ENCODE data around the gene ADISSP.

Gene ADISSP

DNA sequence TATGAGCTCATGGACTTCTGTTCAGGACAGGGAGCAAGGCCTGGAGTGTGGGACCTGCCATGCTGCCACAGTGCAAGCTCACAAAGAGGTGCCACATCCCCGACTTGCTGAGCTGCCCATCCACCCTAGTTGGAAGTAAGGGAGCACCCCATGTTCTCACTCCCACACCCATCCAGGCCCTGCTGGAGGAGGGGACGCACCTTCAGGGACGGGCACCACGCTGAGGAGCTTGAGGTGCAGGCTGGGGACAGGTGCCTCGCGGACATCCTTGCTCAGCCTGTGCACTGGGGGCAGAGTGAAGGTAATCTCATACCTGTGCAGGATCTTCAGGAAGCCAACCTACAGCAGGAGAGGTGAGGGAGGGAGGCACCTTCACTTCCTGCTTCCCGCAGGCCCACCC, 12.3 kb downstream of the ADISSP start:
- no peak for DNase-seq (ENCODE audit: low read depth)

DNA sequence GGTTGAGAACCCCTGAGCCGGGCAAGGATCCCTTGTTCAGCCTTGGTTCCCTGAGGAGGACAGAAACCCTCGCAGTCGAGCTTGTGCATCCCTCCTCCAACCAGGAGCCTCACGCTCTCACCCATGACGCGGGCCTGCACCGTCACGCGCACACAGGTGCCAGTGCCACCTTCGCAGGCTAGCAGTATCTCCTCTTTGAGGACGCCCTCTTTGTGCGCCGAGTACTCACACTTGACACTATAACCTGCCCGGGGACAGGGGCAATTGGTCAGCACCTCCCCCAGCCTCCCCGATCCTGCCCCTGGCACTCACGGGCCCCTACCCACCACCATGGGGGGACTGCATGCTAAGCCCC, 13.3 kb downstream of the ADISSP start:
- DNase-seq (ENCODE audit: low read depth): no peak

- no peak for DNase-seq (ENCODE audit: low read depth)
These were observed 13.9 kb downstream of the ADISSP start for GRCh38 chr20:3753501-3754275.

DNA sequence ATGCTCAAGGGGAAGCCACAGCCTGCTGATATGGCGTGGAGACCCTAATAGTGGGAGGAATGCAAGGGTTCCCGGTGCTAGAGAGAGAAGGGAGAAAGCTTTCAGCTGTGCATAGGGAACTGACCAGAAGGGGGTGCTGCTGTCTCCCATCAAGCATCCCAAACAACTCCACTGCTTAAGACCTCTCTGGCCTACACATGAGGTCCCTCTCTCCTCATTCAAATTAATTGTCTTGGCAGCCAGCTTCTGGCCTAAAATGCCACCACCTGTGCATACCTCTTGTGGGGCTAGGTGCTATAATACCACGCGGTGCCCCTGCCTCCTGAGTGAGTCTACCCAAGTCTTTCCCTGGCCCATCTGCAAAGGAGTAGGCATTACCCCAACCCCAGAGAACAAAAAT, 14.5 kb downstream of the ADISSP start:
- peak; percentile 74 for DNase-seq (ENCODE audit: low read depth)

DNA sequence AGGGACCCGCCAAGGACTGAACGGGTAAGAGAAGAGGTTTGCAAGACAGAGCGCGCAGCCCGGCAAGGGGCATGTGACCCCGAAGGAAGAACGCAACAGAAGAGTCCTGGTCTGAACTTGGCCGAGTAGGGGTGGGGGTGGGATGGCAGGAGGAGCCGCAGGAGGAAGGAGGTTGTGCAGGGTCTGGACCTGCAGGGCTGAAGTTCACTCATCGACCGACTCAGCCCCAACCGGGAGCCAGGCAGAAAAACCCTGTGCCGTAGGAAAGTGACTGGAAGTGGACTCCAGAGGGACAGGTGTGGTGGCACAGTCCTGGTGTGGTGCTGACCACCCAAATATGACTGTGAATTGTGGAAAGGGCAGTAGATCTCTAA, 15.2 kb downstream of the ADISSP start:
- no peak for DNase-seq (ENCODE audit: low read depth)

DNA sequence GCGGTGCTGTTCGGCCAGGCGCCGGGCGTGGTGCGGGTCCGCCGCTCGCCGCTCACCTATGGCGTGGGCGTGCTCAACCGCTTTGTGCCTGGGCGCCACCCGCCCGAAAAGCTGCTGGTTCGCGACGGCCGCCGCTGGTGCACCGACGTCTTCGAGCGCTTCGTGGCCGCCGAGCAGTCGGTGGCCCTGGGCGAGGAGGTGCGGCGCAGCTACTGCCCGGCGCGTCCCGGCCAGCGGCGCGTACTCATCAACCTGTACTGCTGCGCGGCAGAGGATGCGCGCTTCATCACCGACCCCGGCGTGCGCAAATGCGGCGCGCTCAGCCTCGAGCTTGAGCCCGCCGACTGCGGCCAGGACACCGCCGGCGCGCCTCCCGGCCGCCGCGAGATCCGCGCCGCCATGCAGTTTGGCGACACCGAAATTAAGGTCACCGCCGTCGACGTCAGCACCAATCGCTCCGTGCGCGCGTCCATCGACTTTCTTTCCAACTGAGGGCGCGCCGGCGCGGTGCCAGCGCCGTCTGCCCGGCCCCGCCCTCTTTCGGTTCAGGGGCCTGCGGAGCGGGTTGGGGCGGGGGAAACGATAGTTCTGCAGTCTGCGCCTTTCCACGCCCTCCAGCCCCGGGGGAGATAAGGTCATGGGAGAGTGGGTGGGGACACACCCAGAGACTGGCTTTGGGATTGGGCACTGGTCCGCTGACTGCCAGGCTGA, 15.7 kb downstream of the ADISSP start:
- no peak for DNase-seq (ENCODE audit: low read depth)

GRCh38 chr20:3751305-3751674, 16.3 kb downstream of the ADISSP start:
- no peak for DNase-seq (ENCODE audit: low read depth)

- no peak for DNase-seq (ENCODE audit: low read depth)
These were observed 17.6 kb downstream of the ADISSP start for GRCh38 chr20:3749689-3750531.

DNA sequence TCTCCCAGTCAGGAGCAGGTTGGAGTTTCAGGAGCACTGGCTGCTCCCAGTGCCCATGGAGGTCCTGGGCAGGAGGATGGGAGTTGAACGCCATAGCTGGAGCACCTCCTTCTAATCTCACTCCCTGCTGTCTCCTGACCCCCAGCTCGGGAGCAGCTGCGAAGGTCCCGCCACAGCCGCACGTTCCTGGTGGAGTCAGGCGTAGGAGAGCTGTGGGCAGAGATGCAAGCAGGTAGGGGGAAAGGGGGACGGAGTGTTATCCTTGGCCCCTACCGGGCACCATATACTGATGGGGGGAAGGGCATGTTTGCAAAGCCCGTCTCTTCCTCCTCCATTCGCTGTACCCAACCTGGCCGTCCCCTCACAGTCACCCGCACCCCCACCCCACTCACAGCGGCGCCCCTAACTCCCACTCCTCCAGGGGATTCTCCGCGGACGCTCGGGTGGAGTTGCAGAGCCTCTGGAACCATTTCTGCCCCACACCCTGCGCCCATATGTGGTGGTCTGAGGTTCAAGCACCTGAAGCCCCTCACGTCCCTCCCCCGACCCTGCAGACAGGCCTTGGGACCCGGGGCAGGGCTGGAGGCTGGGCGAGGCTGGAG, 18.4 kb downstream of the ADISSP start:
- no peak for DNase-seq (ENCODE audit: low read depth)

GRCh38 chr20:3748073-3748472, 19.5 kb downstream of the ADISSP start:
- DNase-seq (ENCODE audit: low read depth): no peak

GRCh38 chr20:3747471-3747870, 20.1 kb downstream of the ADISSP start:
- DNase-seq (ENCODE audit: low read depth): no peak

DNA sequence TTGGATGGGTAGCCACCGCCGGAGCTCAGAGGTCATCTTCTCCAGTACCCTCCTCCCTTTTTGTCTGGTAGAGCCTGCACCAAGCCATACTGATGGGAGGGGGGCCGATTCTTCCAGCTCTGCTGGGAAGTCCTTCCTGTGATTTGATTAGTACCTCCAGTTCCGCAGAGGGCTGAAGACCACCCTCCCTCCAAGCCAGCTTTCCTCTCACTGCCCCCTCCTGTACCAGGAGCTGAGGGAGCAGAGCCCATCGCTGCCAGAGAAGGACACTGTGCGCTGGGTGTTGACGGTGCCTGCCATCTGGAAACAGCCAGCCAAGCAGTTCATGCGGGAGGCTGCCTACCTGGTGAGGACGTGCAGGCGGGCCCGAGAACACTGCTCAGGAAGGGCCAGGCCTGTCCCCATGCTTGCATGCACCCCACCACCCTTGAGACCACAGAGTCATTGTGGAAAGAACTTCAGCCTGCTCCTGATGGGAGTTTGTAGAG, 21.8 kb downstream of the ADISSP start:
- DNase-seq (ENCODE audit: low read depth): no peak

- peak; percentile 98 for DNase-seq (ENCODE audit: low read depth)
These were observed 22.5 kb downstream of the ADISSP start for GRCh38 chr20:3744806-3745685.

DNA sequence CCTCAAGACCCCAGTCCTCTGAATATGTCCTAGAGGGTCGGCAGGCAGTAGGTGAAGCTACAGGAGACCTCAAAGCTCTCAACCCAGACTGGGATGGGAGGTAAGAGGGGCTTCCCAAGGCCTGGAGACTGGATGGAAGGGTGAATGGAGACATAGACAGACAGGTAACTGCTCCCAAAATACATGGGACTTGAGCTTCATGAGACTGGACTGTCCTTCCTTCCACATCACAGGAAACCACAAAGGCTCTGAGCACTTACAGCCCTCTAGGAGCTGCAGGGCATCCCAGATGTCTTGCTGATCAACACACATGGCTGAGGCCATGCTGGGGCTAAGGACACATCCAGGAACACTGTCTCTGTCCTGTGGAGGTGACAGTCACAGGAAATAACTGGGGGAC, 23.5 kb downstream of the ADISSP start:
- no peak for DNase-seq (ENCODE audit: low read depth)

DNA sequence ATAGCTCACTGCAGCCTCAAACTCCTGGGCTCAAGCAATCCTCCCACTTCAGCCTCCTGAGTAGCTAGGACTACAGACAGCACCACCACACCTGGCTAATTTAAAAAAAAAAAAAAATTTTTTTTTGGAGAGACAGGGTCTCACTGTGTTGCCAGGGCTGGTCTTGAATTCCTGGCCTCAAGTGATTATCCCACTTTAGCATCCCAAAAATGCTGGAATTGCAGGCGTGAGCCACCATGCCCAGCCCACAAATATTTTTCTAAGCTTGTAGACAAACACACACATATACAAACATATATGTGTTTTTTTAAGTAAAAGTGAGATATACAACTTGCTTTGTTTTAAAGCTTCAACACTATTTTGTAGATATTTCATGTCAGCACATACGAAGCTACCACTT, 24.3 kb downstream of the ADISSP start:
- DNase-seq (ENCODE audit: low read depth): no peak

- no peak for DNase-seq (ENCODE audit: low read depth)
These were observed 25.6 kb downstream of the ADISSP start for GRCh38 chr20:3741836-3742458.

- no peak for DNase-seq (ENCODE audit: low read depth)
These were observed 26.8 kb downstream of the ADISSP start for GRCh38 chr20:3740615-3741301.

DNA sequence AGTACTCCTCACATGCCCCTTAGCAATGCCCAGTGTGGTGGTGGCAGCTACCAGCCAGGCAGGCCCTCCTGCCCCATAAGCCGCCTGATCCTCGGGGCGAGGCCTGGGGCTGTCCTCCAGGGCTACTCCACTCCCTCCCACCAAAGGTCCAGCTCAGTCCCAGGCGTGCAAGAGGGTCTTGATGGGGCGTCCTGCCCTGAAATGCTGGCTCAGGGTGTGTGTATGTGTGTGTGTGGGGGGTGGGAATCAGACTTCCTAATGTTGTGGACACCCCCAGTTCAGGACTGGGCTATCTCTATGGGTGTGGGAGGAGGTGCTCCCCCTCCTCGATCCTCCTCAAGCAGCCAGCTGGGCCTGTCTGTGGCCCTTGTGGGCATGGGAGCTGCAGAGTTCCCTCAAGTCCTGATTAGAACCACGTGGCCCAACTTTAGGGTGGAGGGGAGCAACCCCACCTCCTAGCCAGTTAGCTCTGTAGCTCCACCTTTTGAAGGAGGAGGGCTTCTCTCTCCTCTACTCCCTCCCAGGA, 27.6 kb downstream of the ADISSP start:
- DNase-seq (ENCODE audit: low read depth): peak; percentile 70

- DNase-seq (ENCODE audit: low read depth): peak; percentile 53
These were observed 28.3 kb downstream of the ADISSP start for GRCh38 chr20:3739054-3739925.
